ENCODE data around the gene PCDHB16. TPM values are rescaled to one million over a fixed set of nuclear protein-coding genes. Genes with fewer than 3 reads are reported as not detected.

PCDHB16 gene
- total and polyA plus RNA-seq, 2 of the 4 experiments (the other 2 are of a cell fraction), result 0.18 to 0.36 TPM

DNA sequence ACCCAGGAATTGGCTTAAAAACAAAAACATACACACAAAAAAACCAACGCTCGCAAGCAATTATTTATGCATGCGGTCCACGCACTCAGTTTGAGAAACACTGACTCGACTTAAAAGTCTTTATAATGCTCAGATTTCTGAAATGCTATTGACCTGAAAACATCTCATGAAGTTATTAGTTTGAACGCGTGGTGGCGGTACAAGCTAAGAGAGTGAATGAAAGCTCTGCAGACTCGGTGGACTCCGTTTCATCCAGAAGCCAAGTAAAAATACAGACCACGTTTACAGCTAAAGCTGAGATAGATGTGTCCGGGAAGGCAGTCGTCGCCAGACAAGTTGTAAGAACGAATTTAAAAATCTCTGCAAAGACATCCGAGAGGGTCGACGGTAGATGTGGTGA lies 32.4 kb upstream of the PCDHB16 start, which contains the start of gene PCDHB6:
Gene PCDHB6 (plus strand): TSS at position 246 of the 400 bp plus-strand sequence. CDS start 201 bp downstream, outside the sequence.
- ATAC-seq (ENCODE audit: low read depth) (no peak), DNase-seq (peak; percentile 3)
- no peaks in the 10 kb centered on the region for H3K36me3 ChIP-seq (ENCODE audit: control insufficient read depth, insufficient read depth, low read length)
- no peak within 1 kb of the TSS for H4K91ac ChIP-seq (ENCODE audit: insufficient read depth, low read depth, low read length)
- POLR2A ChIA-PET (ENCODE audit: unreplicated experiment), result no interaction called here
- peak within 1 kb of the TSS; percentile 59 for H2AFZ ChIP-seq (replicated peaks; ENCODE audit: low read length, poor library complexity)
- BruUV-seq (replicated peaks), result no TSS peak
- H2BK15ac ChIP-seq (ENCODE audit: low read depth, low read length), result no peak within 1 kb of the TSS
- 12% methylated on average over 6 of the region's 18 CpGs; no CpG with 5 or more reads in 1 of the 2 experiments for whole genome bisulfite sequencing, 2 experiments (ENCODE audit: extremely low coverage in 2 of 2, insufficient read length in 1 of 2)
- H2AK5ac ChIP-seq (ENCODE audit: low read depth, low read length), result no peak within 1 kb of the TSS
- intact Hi-C loops (cut with micrococcal nuclease) (no loop called here), dilution Hi-C loops (cut with HindIII; ENCODE audit: low sequenced_read_pairs, unreplicated experiment) (no loop called here), in situ Hi-C loops (cut with MboI; ENCODE audit: low sequenced_read_pairs) (no loop called here)
- H3K23ac ChIP-seq (ENCODE audit: low read depth, low read length), result no peak within 1 kb of the TSS
- H2AK9ac ChIP-seq (replicated peaks; ENCODE audit: low read depth, low read length, poor library complexity), result no peak within 1 kb of the TSS
- H3K27ac ChIP-seq (ENCODE audit: insufficient read depth, low read length), result no peak within 1 kb of the TSS
- H4K5ac ChIP-seq (ENCODE audit: low read depth, low read length), result no peak within 1 kb of the TSS
- no peak within 1 kb of the TSS for H3K18ac ChIP-seq (ENCODE audit: low read depth, low read length)
- H3K9ac ChIP-seq (ENCODE audit: low read depth, low read length), result no peak within 1 kb of the TSS
- no peaks in the 10 kb centered on the region for H3K79me1 ChIP-seq (ENCODE audit: low read depth in 1 of 2, low read length in 2 of 2)
- H3K9me1 ChIP-seq (ENCODE audit: insufficient read depth, low read length), result no peaks in the 10 kb centered on the region
- H3K4me2 ChIP-seq (ENCODE audit: low read depth, low read length), result peak within 1 kb of the TSS; percentile 81; the same call in 1 of the 2 replicates
- peak within 1 kb of the TSS; percentile 25 for H3K4me3 ChIP-seq (ENCODE audit: insufficient read depth, low read depth, low read length)
- no peaks in the 10 kb centered on the region for H3K27me3 ChIP-seq (ENCODE audit: control insufficient read depth, insufficient read depth, low read length)
- H2BK120ac ChIP-seq (ENCODE audit: low read depth, low read length), result no peak within 1 kb of the TSS
- H3K14ac ChIP-seq (replicated peaks; ENCODE audit: low read depth, low read length), result no peak within 1 kb of the TSS
- no peak within 1 kb of the TSS for H2BK20ac ChIP-seq (ENCODE audit: low read depth, low read length)
- H3K56ac ChIP-seq (ENCODE audit: extremely low read depth, insufficient read depth, low read length), result no peak within 1 kb of the TSS
- no peak within 1 kb of the TSS for H3K4ac ChIP-seq (ENCODE audit: low read depth, low read length)
- peaks cover 13% of the 10 kb centered on the region; the same call in 1 of the 2 replicates for H3K9me3 ChIP-seq (ENCODE audit: control insufficient read depth, insufficient read depth, low read length)
- no peak within 1 kb of the TSS for H2BK5ac ChIP-seq (ENCODE audit: low read depth, low read length, poor library complexity, severe bottlenecking)
- H4K8ac ChIP-seq (ENCODE audit: low read depth in 2 of 2, low read length in 2 of 2), result no peak within 1 kb of the TSS
- no peaks in the 10 kb centered on the region for H4K20me1 ChIP-seq (ENCODE audit: insufficient read depth, low read length)
- no peak for TF ChIP-seq MXI1 (IDR thresholded peaks at IDR 0.05; ENCODE audit: borderline replicate concordance, low read depth, low read length)
- no peak for TF ChIP-seq BHLHE40 (IDR thresholded peaks at IDR 0.05; ENCODE audit: low read depth, low read length)
- TF ChIP-seq SMC3 (IDR thresholded peaks at IDR 0.05; ENCODE audit: low read depth, low read length), result no peak
- TF ChIP-seq RFX5 (IDR thresholded peaks at IDR 0.05; ENCODE audit: low read depth, low read length), result no peak
- TF ChIP-seq FOS (IDR thresholded peaks at IDR 0.05; ENCODE audit: low read depth, low read length), result no peak
- TF ChIP-seq CTCF (conservative IDR thresholded peaks at IDR 0.05; ENCODE audit: low read depth, low read length), result no peak
- TF ChIP-seq MAFK (IDR thresholded peaks at IDR 0.05; ENCODE audit: low read depth, low read length), result no peak
- TF ChIP-seq CEBPB (IDR thresholded peaks at IDR 0.05; ENCODE audit: low read depth, low read length), result no peak
- no peak for TF ChIP-seq MAZ (IDR thresholded peaks at IDR 0.05; ENCODE audit: borderline replicate concordance, low read depth, low read length)
- TF ChIP-seq RCOR1 (IDR thresholded peaks at IDR 0.05; ENCODE audit: insufficient replicate concordance, low read length), result no peak
- TF ChIP-seq RAD21 (IDR thresholded peaks at IDR 0.05; ENCODE audit: low read length), result no peak
- TF ChIP-seq USF2 (IDR thresholded peaks at IDR 0.05; ENCODE audit: low read depth, low read length), result no peak
- TF ChIP-seq, protein P1, sequence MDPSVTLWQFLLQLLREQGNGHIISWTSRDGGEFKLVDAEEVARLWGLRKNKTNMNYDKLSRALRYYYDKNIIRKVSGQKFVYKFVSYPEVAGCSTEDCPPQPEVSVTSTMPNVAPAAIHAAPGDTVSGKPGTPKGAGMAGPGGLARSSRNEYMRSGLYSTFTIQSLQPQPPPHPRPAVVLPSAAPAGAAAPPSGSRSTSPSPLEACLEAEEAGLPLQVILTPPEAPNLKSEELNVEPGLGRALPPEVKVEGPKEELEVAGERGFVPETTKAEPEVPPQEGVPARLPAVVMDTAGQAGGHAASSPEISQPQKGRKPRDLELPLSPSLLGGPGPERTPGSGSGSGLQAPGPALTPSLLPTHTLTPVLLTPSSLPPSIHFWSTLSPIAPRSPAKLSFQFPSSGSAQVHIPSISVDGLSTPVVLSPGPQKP (IDR thresholded peaks at IDR 0.05; ENCODE audit: borderline replicate concordance, low read depth, low read length), result no peak
- no peak for TF ChIP-seq NFE2L2 (IDR thresholded peaks at IDR 0.05; ENCODE audit: low read depth, low read length)
- TF ChIP-seq POLR2A (IDR thresholded peaks at IDR 0.05; ENCODE audit: low read depth, low read length), result no peak
- TF ChIP-seq CHD1 (IDR thresholded peaks at IDR 0.05; ENCODE audit: low read depth, low read length), result no peak
- CTCF ChIA-PET, result no interaction called here
- H3K4me1 ChIP-seq (ENCODE audit: control insufficient read depth, insufficient read depth, low read length), result no peaks in the 10 kb centered on the region

All from IMR-90 (cell line).